Measurements from ENCODE around the gene TMEM30A.
A peak's percentile ranks its signal among the peaks of the same experiment; 100 is the strongest.

Gene TMEM30A

GRCh38 chr6:75261299-75261698 is 23.3 kb downstream of the TMEM30A start:
- no peak for DNase-seq

GRCh38 chr6:75257343-75258087 is 27.1 kb downstream of the TMEM30A start:
- DNase-seq: no peak

- no peak for DNase-seq
Measured at GRCh38 chr6:75250552-75250951, 34.0 kb downstream of the TMEM30A start.

- no peak for DNase-seq
Measured at GRCh38 chr6:75249837-75250236, 34.8 kb downstream of the TMEM30A start.

GRCh38 chr6:75246386-75246785 is 38.2 kb downstream of the TMEM30A start:
- no peak for DNase-seq

- no peak for DNase-seq
Measured at GRCh38 chr6:75244063-75244584, 40.5 kb downstream of the TMEM30A start.

GRCh38 chr6:75243333-75244062 is 41.1 kb downstream of the TMEM30A start, which contains the start of gene COX7A2:
Gene COX7A2, minus strand, starts transcription at chr6:75243801. Its CDS starts 67 bp downstream, at chr6:75243734.
- DNase-seq: peak; percentile 70 to 73

- no peak for DNase-seq
Measured at GRCh38 chr6:75236630-75237029, 48.0 kb downstream of the TMEM30A start.

GRCh38 chr6:75235271-75235670 is 49.3 kb downstream of the TMEM30A start:
- DNase-seq: no peak

GRCh38 chr6:75234126-75234865 is 50.3 kb downstream of the TMEM30A start:
- no peak for DNase-seq

- DNase-seq: no peak
Measured at GRCh38 chr6:75233092-75233615, 51.4 kb downstream of the TMEM30A start.

GRCh38 chr6:75230484-75231325 is 53.9 kb downstream of the TMEM30A start:
- DNase-seq: no peak

- no peak for DNase-seq
Measured at GRCh38 chr6:75224303-75224926, 60.2 kb downstream of the TMEM30A start.

GRCh38 chr6:75223428-75223827 is 61.2 kb downstream of the TMEM30A start:
- no peak for DNase-seq

- no peak for DNase-seq
Measured at GRCh38 chr6:75222261-75222660, 62.3 kb downstream of the TMEM30A start.

- DNase-seq: no peak
Measured at GRCh38 chr6:75221116-75221515, 63.5 kb downstream of the TMEM30A start.

- DNase-seq: no peak
Measured at GRCh38 chr6:75220357-75220756, 64.2 kb downstream of the TMEM30A start.

- no peak for DNase-seq
Measured at GRCh38 chr6:75219263-75219662, 65.3 kb downstream of the TMEM30A start.

GRCh38 chr6:75217193-75217592 is 67.4 kb downstream of the TMEM30A start:
- no peak for DNase-seq

GRCh38 chr6:75215291-75215690 is 69.3 kb downstream of the TMEM30A start:
- no peak for DNase-seq

GRCh38 chr6:75213732-75214131 is 70.9 kb downstream of the TMEM30A start:
- DNase-seq: no peak

- DNase-seq: no peak
Measured at GRCh38 chr6:75213112-75213511, 71.5 kb downstream of the TMEM30A start.

Data from stimulated activated CD4-positive, alpha-beta T cell treated with anti-CD3 and anti-CD28 coated beads, Interleukin-2, amount 100 ng/mL, for 48 hours (primary cell).